ENCODE measurements around the gene MAP1LC3B. TPM values are rescaled to one million over a fixed set of nuclear protein-coding genes. Genes with fewer than 3 reads are reported as not detected.

The MAP1LC3B gene
- total RNA-seq, 1 experiment from 2014 or later = 75.2 TPM

DNA sequence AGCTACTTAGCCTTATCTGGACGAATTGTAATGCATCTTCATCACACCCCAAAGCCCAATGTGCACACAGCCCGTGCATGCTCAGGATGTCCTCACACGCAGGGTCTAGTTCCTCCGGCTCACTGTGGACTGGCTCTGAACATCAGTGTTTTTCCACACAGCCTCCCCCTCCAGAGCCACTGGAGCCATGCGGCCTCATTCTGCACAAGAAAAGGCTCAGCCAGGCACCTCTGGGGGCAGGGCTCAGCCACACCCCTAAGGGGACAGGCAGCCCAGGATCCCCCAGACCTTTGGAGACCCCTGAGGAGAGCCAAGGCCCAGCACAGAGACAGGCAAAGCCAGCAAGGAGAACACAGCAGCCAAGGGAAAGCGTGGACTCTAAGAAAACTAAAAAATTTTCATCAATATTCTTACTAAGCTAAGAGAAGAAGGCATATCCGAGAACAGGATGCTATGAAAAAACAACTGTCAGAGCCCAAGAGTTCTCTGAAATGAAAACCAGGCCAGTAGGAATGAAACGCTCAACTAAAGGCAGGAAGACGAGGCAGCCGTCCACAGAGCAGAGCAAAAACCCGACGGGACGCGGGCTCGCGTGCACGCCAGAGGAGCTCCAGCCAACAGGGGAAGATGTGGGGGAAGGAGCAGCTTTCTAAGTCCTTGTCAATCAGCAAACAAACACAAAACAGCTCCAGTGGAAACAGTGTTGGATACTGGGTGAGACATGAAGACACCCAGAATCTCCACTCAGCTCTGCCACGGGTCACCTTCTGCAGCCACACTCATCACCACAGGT, 34.5 kb downstream of the MAP1LC3B start:
- Histone ChIP-seq H3K36me3 (ENCODE audit: control insufficient read depth, insufficient read depth, low read length) (peaks cover 2% of the 10 kb centered on the region; the same call in 1 of the 2 replicates), H3K4me1 (ENCODE audit: control insufficient read depth, insufficient read depth, low read length) (no peaks in the 10 kb centered on the region), H3K4me3 (ENCODE audit: low read depth in 2 of 2, low read length in 2 of 2) (no peak overlapping the region), H3K27me3 (ENCODE audit: control insufficient read depth, insufficient read depth, low read length) (no peaks in the 10 kb centered on the region), H3K27ac (ENCODE audit: low read length) (no peak overlapping the region), H3K9me3 (ENCODE audit: control insufficient read depth, insufficient read depth, low read depth, low read length) (no peaks in the 10 kb centered on the region)
- TF ChIP-seq, protein P1, sequence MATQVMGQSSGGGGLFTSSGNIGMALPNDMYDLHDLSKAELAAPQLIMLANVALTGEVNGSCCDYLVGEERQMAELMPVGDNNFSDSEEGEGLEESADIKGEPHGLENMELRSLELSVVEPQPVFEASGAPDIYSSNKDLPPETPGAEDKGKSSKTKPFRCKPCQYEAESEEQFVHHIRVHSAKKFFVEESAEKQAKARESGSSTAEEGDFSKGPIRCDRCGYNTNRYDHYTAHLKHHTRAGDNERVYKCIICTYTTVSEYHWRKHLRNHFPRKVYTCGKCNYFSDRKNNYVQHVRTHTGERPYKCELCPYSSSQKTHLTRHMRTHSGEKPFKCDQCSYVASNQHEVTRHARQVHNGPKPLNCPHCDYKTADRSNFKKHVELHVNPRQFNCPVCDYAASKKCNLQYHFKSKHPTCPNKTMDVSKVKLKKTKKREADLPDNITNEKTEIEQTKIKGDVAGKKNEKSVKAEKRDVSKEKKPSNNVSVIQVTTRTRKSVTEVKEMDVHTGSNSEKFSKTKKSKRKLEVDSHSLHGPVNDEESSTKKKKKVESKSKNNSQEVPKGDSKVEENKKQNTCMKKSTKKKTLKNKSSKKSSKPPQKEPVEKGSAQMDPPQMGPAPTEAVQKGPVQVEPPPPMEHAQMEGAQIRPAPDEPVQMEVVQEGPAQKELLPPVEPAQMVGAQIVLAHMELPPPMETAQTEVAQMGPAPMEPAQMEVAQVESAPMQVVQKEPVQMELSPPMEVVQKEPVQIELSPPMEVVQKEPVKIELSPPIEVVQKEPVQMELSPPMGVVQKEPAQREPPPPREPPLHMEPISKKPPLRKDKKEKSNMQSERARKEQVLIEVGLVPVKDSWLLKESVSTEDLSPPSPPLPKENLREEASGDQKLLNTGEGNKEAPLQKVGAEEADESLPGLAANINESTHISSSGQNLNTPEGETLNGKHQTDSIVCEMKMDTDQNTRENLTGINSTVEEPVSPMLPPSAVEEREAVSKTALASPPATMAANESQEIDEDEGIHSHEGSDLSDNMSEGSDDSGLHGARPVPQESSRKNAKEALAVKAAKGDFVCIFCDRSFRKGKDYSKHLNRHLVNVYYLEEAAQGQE (IDR thresholded peaks at IDR 0.05; ENCODE audit: insufficient read depth in 1 of 2, low read depth in 2 of 2, low read length in 1 of 2) = no peak
- TF ChIP-seq, protein P2, sequence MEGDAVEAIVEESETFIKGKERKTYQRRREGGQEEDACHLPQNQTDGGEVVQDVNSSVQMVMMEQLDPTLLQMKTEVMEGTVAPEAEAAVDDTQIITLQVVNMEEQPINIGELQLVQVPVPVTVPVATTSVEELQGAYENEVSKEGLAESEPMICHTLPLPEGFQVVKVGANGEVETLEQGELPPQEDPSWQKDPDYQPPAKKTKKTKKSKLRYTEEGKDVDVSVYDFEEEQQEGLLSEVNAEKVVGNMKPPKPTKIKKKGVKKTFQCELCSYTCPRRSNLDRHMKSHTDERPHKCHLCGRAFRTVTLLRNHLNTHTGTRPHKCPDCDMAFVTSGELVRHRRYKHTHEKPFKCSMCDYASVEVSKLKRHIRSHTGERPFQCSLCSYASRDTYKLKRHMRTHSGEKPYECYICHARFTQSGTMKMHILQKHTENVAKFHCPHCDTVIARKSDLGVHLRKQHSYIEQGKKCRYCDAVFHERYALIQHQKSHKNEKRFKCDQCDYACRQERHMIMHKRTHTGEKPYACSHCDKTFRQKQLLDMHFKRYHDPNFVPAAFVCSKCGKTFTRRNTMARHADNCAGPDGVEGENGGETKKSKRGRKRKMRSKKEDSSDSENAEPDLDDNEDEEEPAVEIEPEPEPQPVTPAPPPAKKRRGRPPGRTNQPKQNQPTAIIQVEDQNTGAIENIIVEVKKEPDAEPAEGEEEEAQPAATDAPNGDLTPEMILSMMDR (IDR thresholded peaks at IDR 0.05) = no peak
- no peak for TF ChIP-seq POLR2AphosphoS5 (IDR thresholded peaks at IDR 0.05; ENCODE audit: low read depth, low read length)
- no peak for ATAC-seq
- CTCF ChIA-PET = no interaction called here
- no TSS peak for BruUV-seq (replicated peaks)
- in situ Hi-C loops (cut with HindIII; ENCODE audit: low pct_unique_long_range_greater_than_20kb, low sequenced_read_pairs) = no loop called here
- intact Hi-C loops (cut with micrococcal nuclease; ENCODE audit: unreplicated experiment) = no loop called here
- POLR2A ChIA-PET = no interaction called here
- no peak for DNase-seq (ENCODE audit: low read depth, low spot score)

DNA sequence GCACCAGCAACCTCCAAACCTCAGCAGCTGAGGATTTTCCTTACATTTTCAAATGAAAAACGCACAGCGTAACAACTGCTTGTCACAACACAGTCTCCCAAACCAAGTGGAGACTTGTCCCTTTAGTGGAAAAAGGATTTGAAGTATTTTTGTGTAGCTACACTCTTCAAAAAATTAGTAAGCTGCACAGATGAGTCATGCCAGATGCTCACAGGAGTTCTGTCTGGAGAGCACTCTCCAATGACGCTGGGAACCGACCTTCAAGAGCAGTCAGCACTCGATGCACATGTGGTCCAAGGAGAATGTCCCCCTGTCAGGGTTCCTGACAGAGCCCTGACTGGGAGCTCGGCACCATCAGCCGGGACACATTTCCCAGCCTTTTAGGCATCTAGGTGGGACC, 39.8 kb downstream of the MAP1LC3B start:
- Histone ChIP-seq H3K36me3 (ENCODE audit: control insufficient read depth, insufficient read depth, low read length) (peaks cover 2% of the 10 kb centered on the region; the same call in 1 of the 2 replicates), H3K27ac (ENCODE audit: low read length) (no peak overlapping the region), H3K9me3 (ENCODE audit: control insufficient read depth, insufficient read depth, low read depth, low read length) (no peaks in the 10 kb centered on the region), H3K27me3 (ENCODE audit: control insufficient read depth, insufficient read depth, low read length) (no peaks in the 10 kb centered on the region), H3K4me1 (ENCODE audit: control insufficient read depth, insufficient read depth, low read length) (no peaks in the 10 kb centered on the region), H3K4me3 (ENCODE audit: low read depth in 2 of 2, low read length in 2 of 2) (no peak overlapping the region)
- intact Hi-C loops (cut with micrococcal nuclease; ENCODE audit: unreplicated experiment) = no loop called here
- no peak for ATAC-seq
- in situ Hi-C loops (cut with HindIII; ENCODE audit: low pct_unique_long_range_greater_than_20kb, low sequenced_read_pairs) = no loop called here
- TF ChIP-seq POLR2AphosphoS5 (IDR thresholded peaks at IDR 0.05; ENCODE audit: low read depth, low read length) (no peak), TCF7L2 (IDR thresholded peaks at IDR 0.05; ENCODE audit: low read depth, low read length) (no peak), SIN3A (IDR thresholded peaks at IDR 0.05; ENCODE audit: borderline replicate concordance, insufficient read depth, low read depth, low read length) (no peak)
- TF ChIP-seq, protein P1 (IDR thresholded peaks at IDR 0.05; ENCODE audit: insufficient read depth in 1 of 2, low read depth in 2 of 2, low read length in 1 of 2) = no peak
- TF ChIP-seq, protein P2 (IDR thresholded peaks at IDR 0.05) = no peak
- DNase-seq (ENCODE audit: low read depth, low spot score) = no peak
- ChIA-PET CTCF (no interaction called here), POLR2A (no interaction called here)
- BruUV-seq (replicated peaks) = no TSS peak

All from Panc1 (cell line).